Measurements from ENCODE around the gene ARHGAP21. TPM values are rescaled to one million over a fixed set of nuclear protein-coding genes. Genes with fewer than 3 reads are reported as not detected.

ARHGAP21 gene
- total RNA-seq, 1 experiment from 2014 or later, result 45.8 TPM

- TF ChIP-seq POLR2AphosphoS5 (IDR thresholded peaks at IDR 0.05; ENCODE audit: low read depth, low read length) (no peak), REST (IDR thresholded peaks at IDR 0.05; ENCODE audit: insufficient read depth in 1 of 2, low read depth in 2 of 2, low read length in 1 of 2) (no peak), SIN3A (IDR thresholded peaks at IDR 0.05; ENCODE audit: borderline replicate concordance, insufficient read depth, low read depth, low read length) (no peak), CTCF (IDR thresholded peaks at IDR 0.05) (no peak), TCF7L2 (IDR thresholded peaks at IDR 0.05; ENCODE audit: low read depth, low read length) (no peak)
- DNase-seq (ENCODE audit: low read depth, low spot score) (no peak), ATAC-seq (no peak)
- Histone ChIP-seq H3K4me1 (ENCODE audit: control insufficient read depth, insufficient read depth, low read length) (no peaks in the 10 kb centered on the region), H3K27me3 (ENCODE audit: control insufficient read depth, insufficient read depth, low read length) (no peaks in the 10 kb centered on the region), H3K27ac (ENCODE audit: low read length) (no peak overlapping the region), H3K4me3 (ENCODE audit: low read depth in 2 of 2, low read length in 2 of 2) (no peak overlapping the region), H3K9me3 (ENCODE audit: control insufficient read depth, insufficient read depth, low read depth, low read length) (no peaks in the 10 kb centered on the region), H3K36me3 (ENCODE audit: control insufficient read depth, insufficient read depth, low read length) (peaks cover 2% of the 10 kb centered on the region)
- ChIA-PET CTCF (no interaction called here), POLR2A (no interaction called here)
- BruUV-seq (replicated peaks), result no TSS peak
- in situ Hi-C loops (cut with HindIII; ENCODE audit: low pct_unique_long_range_greater_than_20kb, low sequenced_read_pairs) (no loop called here), intact Hi-C loops (cut with micrococcal nuclease; ENCODE audit: unreplicated experiment) (no loop called here)
Measured at GRCh38 chr10:24625778-24626177, 97.9 kb downstream of the ARHGAP21 start.

- H3K9me3 ChIP-seq (ENCODE audit: control insufficient read depth, insufficient read depth, low read depth, low read length), result no peaks in the 10 kb centered on the region
- BruUV-seq (replicated peaks), result no TSS peak
- H3K4me1 ChIP-seq (ENCODE audit: control insufficient read depth, insufficient read depth, low read length), result no peaks in the 10 kb centered on the region
- ChIA-PET CTCF (no interaction called here), POLR2A (no interaction called here)
- in situ Hi-C loops (cut with HindIII; ENCODE audit: low pct_unique_long_range_greater_than_20kb, low sequenced_read_pairs), result no loop called here
- H3K36me3 ChIP-seq (ENCODE audit: control insufficient read depth, insufficient read depth, low read length), result no peaks in the 10 kb centered on the region
- no peak for TF ChIP-seq TCF7L2 (IDR thresholded peaks at IDR 0.05; ENCODE audit: low read depth, low read length)
- no peak for TF ChIP-seq POLR2AphosphoS5 (IDR thresholded peaks at IDR 0.05; ENCODE audit: low read depth, low read length)
- intact Hi-C loops (cut with micrococcal nuclease; ENCODE audit: unreplicated experiment), result no loop called here
- no peak overlapping the region for H3K27ac ChIP-seq (ENCODE audit: low read length)
- ATAC-seq, result no peak
- no peaks in the 10 kb centered on the region for H3K27me3 ChIP-seq (ENCODE audit: control insufficient read depth, insufficient read depth, low read length)
- no peak overlapping the region for H3K4me3 ChIP-seq (ENCODE audit: low read depth in 2 of 2, low read length in 2 of 2)
- DNase-seq (ENCODE audit: low read depth, low spot score), result no peak
Measured at GRCh38 chr10:24623383-24623782, 100.3 kb downstream of the ARHGAP21 start.

GRCh38 chr10:24622781-24623301 is 100.8 kb downstream of the ARHGAP21 start:
- TF ChIP-seq POLR2AphosphoS5 (IDR thresholded peaks at IDR 0.05; ENCODE audit: low read depth, low read length) (no peak), CTCF (IDR thresholded peaks at IDR 0.05) (no peak), SIN3A (IDR thresholded peaks at IDR 0.05; ENCODE audit: borderline replicate concordance, insufficient read depth, low read depth, low read length) (no peak), REST (IDR thresholded peaks at IDR 0.05; ENCODE audit: insufficient read depth in 1 of 2, low read depth in 2 of 2, low read length in 1 of 2) (no peak), TCF7L2 (IDR thresholded peaks at IDR 0.05; ENCODE audit: low read depth, low read length) (no peak)
- Histone ChIP-seq H3K27me3 (ENCODE audit: control insufficient read depth, insufficient read depth, low read length) (no peaks in the 10 kb centered on the region), H3K36me3 (ENCODE audit: control insufficient read depth, insufficient read depth, low read length) (no peaks in the 10 kb centered on the region), H3K27ac (ENCODE audit: low read length) (no peak overlapping the region), H3K4me1 (ENCODE audit: control insufficient read depth, insufficient read depth, low read length) (no peaks in the 10 kb centered on the region), H3K4me3 (ENCODE audit: low read depth in 2 of 2, low read length in 2 of 2) (no peak overlapping the region), H3K9me3 (ENCODE audit: control insufficient read depth, insufficient read depth, low read depth, low read length) (no peaks in the 10 kb centered on the region)
- BruUV-seq (replicated peaks), result no TSS peak
- CTCF ChIA-PET, result no interaction called here
- POLR2A ChIA-PET, result no interaction called here
- no peak for ATAC-seq
- in situ Hi-C loops (cut with HindIII; ENCODE audit: low pct_unique_long_range_greater_than_20kb, low sequenced_read_pairs) (no loop called here), intact Hi-C loops (cut with micrococcal nuclease; ENCODE audit: unreplicated experiment) (no loop called here)
- DNase-seq (ENCODE audit: low read depth, low spot score), result no peak
